SH-SY5Y (cell line): Measurements from ENCODE around the gene CHD9NB.

Experiments
- GATA2 ChIP-seq: IDR thresholded peaks from 2 replicates; pipeline ENCODE4 v1.6.1; 2011; ENCODE audit warnings: mild to moderate bottlenecking, low read depth, low read length
- GATA3 ChIP-seq: IDR thresholded peaks from 2 replicates; pipeline ENCODE4 v1.6.1; 2011; ENCODE audit warnings: low read depth, mild to moderate bottlenecking, low read length, moderate library complexity

DNA sequence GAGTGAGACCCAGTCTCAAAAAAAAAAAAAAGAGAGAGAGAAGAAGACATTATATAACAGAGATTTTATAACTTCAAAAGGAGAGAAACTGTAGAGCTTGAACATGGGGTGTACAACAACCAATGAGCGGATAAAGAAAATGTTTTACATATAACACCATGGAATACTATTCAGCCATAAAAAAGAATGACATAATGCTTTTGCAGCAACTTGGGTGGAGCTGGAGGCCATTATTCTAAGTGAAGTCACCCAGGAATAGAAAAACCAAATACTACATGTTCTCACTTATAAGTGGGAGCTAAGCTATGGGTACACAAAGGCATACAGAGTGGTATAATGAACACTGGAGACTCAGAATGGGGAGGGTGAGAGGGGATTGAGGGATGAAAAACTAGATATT lies 61.1 kb downstream of the CHD9NB start:
- TF ChIP-seq GATA2 = no peak
- TF ChIP-seq GATA3 = no peak
